NB4 (cell line): ENCODE results near the gene IRF1.
"Not testable (repeated sequence)": the region's sequence is repeated elsewhere in the genome, so short reads cannot be mapped to it uniquely, and the experiment has no call there.

ENCODE experiments used
- DNase-seq: peaks from one replicate; pipeline ENCODE4 v3.0.0; 2010; ENCODE audit warnings: low read depth
- H3K4me3 ChIP-seq: one replicate; pipeline ENCODE4 v1.5.1; 2011; ENCODE audit warnings: mild to moderate bottlenecking, low read depth, low read length, moderate library complexity
- CTCF ChIP-seq: IDR thresholded peaks from one replicate; pipeline ENCODE4 v1.5.1; 2012; ENCODE audit warnings: low read depth, low read length
- MYC ChIP-seq: IDR thresholded peaks from 2 replicates; pipeline ENCODE4 v1.6.1; 2011; ENCODE audit warnings: low read depth, low read length
- POLR2A ChIP-seq: IDR thresholded peaks from 2 replicates; pipeline ENCODE4 v1.6.1; 2011; ENCODE audit warnings: mild to moderate bottlenecking; ENCODE audit not compliant: insufficient read length; ENCODE audit errors: extremely low read depth
- TF ChIP-seq, protein P1 (sequence below): IDR thresholded peaks from 2 replicates; pipeline ENCODE4 v1.6.1; 2011; ENCODE audit warnings: low read depth, low read length

The IRF1 gene

DNA sequence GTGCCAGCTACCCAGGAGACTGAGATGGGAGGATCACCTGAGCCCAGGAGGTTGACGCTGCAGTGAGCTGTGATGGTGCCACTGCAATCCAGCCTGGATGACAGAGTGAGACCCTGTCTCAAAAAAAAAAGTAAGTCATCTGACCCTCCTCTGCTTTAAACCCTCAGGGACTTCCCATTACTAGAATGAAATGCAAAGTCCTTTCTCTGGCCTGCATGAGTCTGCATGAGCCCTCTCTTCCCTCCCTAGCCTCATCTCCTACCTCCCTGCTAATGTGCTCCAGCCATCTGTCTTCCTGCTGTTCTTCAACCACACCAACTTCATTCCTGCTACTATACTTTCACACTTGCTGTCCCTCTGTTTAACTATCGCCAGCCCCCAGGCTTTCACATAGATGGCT is 37.4 kb upstream of the IRF1 start:
- no peak overlapping the region for H3K4me3 ChIP-seq
- no peak for DNase-seq
- TF ChIP-seq CTCF (no peak), MYC (no peak), POLR2A (no peak)
- TF ChIP-seq, protein P1, sequence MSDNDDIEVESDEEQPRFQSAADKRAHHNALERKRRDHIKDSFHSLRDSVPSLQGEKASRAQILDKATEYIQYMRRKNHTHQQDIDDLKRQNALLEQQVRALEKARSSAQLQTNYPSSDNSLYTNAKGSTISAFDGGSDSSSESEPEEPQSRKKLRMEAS = no peak

- peak; percentile 17 for DNase-seq
- no peak overlapping the region for H3K4me3 ChIP-seq
- TF ChIP-seq, protein P1 = no peak
- TF ChIP-seq MYC (no peak), CTCF (no peak), POLR2A (no peak)
Observed at GRCh38 chr5:132526974-132527564, 36.5 kb upstream of the IRF1 start.

- peak; percentile 57 for DNase-seq
- TF ChIP-seq MYC = no peak
- TF ChIP-seq CTCF = peak; percentile 60
- TF ChIP-seq POLR2A = no peak
- TF ChIP-seq, protein P1 = no peak
- H3K4me3 ChIP-seq = no peak overlapping the region
Observed at GRCh38 chr5:132526290-132526973, 35.9 kb upstream of the IRF1 start.

GRCh38 chr5:132525299-132525724 is 34.7 kb upstream of the IRF1 start:
- no peak for TF ChIP-seq POLR2A
- TF ChIP-seq MYC = no peak
- TF ChIP-seq, protein P1 = no peak
- TF ChIP-seq CTCF = no peak
- no peak overlapping the region for H3K4me3 ChIP-seq
- peak; percentile 6 for DNase-seq

- H3K4me3 ChIP-seq, DNase-seq: not testable (repeated sequence)
Observed at GRCh38 chr5:132524877-132525276, 34.3 kb upstream of the IRF1 start.

GRCh38 chr5:132522067-132522466 is 31.5 kb upstream of the IRF1 start:
- not testable (repeated sequence) for H3K4me3 ChIP-seq, DNase-seq

DNA sequence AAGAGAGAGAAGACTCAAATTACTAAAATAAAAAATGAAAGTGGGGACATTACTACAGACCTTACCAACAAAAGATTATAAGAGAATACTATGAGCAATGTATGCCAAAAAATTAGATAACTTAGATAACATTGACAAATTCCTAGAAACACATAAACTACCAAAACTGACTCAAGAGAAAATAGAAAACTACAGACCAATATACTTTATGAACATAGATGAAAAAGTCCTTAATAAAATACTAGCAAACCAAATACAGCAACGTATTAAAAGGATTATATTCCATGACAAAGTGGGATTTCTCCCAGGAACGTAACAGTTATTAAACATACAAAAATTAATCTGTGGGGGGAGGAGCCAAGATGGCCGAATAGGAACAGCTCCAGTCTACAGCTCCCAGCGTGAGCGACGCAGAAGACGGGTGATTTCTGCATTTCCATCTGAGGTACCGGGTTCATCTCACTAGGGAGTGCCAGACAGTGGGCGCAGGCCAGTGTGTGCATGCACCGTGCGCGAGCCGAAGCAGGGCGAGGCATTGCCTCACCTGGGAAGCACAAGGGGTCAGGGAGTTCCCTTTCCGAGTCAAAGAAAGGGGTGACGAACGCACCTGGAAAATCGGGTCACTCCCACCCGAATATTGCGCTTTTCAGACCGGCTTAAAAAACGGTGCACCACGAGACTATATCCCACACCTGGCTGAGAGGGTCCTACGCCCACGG is 23.2 kb upstream of the IRF1 start:
- H3K4me3 ChIP-seq, DNase-seq: not testable (repeated sequence)
